GM18505 (cell line): ENCODE data around the gene GVQW3.

Source experiments
- ATAC-seq: cut with Tn5 transposase; IDR thresholded peaks from one replicate; pipeline ENCODE4 v1.9.1; 2021; ENCODE audit not compliant: unreplicated experiment
- POLR2A ChIP-seq: IDR thresholded peaks from 4 replicates; pipeline ENCODE4 v1.6.1; 2011; ENCODE audit warnings: borderline replicate concordance; ENCODE audit not compliant: insufficient read depth, insufficient read length; ENCODE audit errors: extremely low read depth

The GVQW3 gene

GRCh38 chr11:76444384-76445120 lies 63.4 kb downstream of the GVQW3 start, which contains the start of gene EMSY:
EMSY (plus strand) TSS chr11:76445018; CDS start chr11:76446939, 1,921 bp downstream.
- TF ChIP-seq POLR2A, result peak; percentile 99
- peak; percentile 88 for ATAC-seq

GRCh38 chr11:76445121-76446084 lies 64.3 kb downstream of the GVQW3 start:
- ATAC-seq, result peak; percentile 29
- peak; percentile 29 for TF ChIP-seq POLR2A

GRCh38 chr11:76448506-76448905 lies 67.4 kb downstream of the GVQW3 start:
- no peak for ATAC-seq
- TF ChIP-seq POLR2A, result no peak

GRCh38 chr11:76453248-76453647 lies 72.1 kb downstream of the GVQW3 start:
- no peak for ATAC-seq
- no peak for TF ChIP-seq POLR2A

GRCh38 chr11:76455331-76455730 lies 74.2 kb downstream of the GVQW3 start:
- ATAC-seq, result no peak

GRCh38 chr11:76455931-76456330 lies 74.8 kb downstream of the GVQW3 start:
- no peak for TF ChIP-seq POLR2A
- no peak for ATAC-seq

More at GRCh38 chr11:76455331-76455730, 74.2 kb downstream of the GVQW3 start:
- no peak for TF ChIP-seq POLR2A

- no peak for ATAC-seq
- no peak for TF ChIP-seq POLR2A
Observed at GRCh38 chr11:76456571-76456970, 75.4 kb downstream of the GVQW3 start.
